Natural killer cell (primary cell): ENCODE results near the gene CHKA. TPM values are rescaled to one million over a fixed set of nuclear protein-coding genes. Genes with fewer than 3 reads are reported as not detected.
A peak's percentile ranks its signal among the peaks of the same experiment; 100 is the strongest.
"Not testable (repeated sequence)": the region's sequence is repeated elsewhere in the genome, so short reads cannot be mapped to it uniquely, and the experiment has no call there.

Experiments used
- ATAC-seq, 3 donors: fragments of 150-1000 bp in 2 of 3; fragments of 200-7000 bp in 1 of 3; cut with Tn5 transposase; 1 replicate in 1 of 3; 2 replicates in 2 of 3; pipeline ENCODE4 v1.10.0; 2021; ENCODE audit warnings: mild to moderate bottlenecking in 2 of 3, moderate library complexity in 2 of 3
- DNase-seq, 2 donors: peaks; one replicate each; pipeline versions ENCODE4 v3.0.0 to v3.0.0-alpha.2; 2013 to 2021; ENCODE audit warnings: mixed read lengths in 1 of 2
- H3K27ac ChIP-seq: one replicate; pipeline ENCODE4 v1.5.1; 2013; ENCODE audit warnings: mild to moderate bottlenecking, low read length
- H3K27me3 ChIP-seq: one replicate; pipeline ENCODE4 v1.6.1; 2013; ENCODE audit warnings: low read length; ENCODE audit not compliant: control insufficient read depth, insufficient read depth
- H3K36me3 ChIP-seq: one replicate; pipeline ENCODE4 v1.6.1; 2013; ENCODE audit warnings: low read length; ENCODE audit not compliant: control insufficient read depth, insufficient read depth
- H3K4me1 ChIP-seq: one replicate; pipeline ENCODE4 v1.6.1; 2013; ENCODE audit warnings: low read length; ENCODE audit not compliant: control insufficient read depth, insufficient read depth
- H3K4me3 ChIP-seq: one replicate; pipeline ENCODE4 v1.5.1; 2013; ENCODE audit warnings: low read length
- H3K9me3 ChIP-seq: one replicate; pipeline ENCODE4 v1.6.1; 2013; ENCODE audit warnings: low read length; ENCODE audit not compliant: control insufficient read depth, insufficient read depth
- H3K27ac Mint-ChIP-seq, 2 donors: one replicate each; pipeline ENCODE4 v1.8.0; 2022; ENCODE audit warnings: mild to moderate bottlenecking in 2 of 2, mixed read lengths in 2 of 2, moderate library complexity in 1 of 2
- H3K27me3 Mint-ChIP-seq, 2 donors: one replicate each; pipeline ENCODE4 v1.8.0; 2022; ENCODE audit warnings: low read depth in 2 of 2, mixed read lengths in 2 of 2
- H3K36me3 Mint-ChIP-seq: one replicate; pipeline ENCODE4 v1.8.0; 2022; ENCODE audit warnings: mixed read lengths
- H3K4me1 Mint-ChIP-seq, 2 donors: one replicate each; pipeline ENCODE4 v1.8.0; 2022; ENCODE audit warnings: mixed read lengths in 2 of 2
- H3K4me3 Mint-ChIP-seq: one replicate; pipeline ENCODE4 v1.8.0; 2022; ENCODE audit warnings: mild to moderate bottlenecking, moderate library complexity, mixed read lengths
- H3K9me3 Mint-ChIP-seq, 2 donors: one replicate each; pipeline ENCODE4 v1.8.0; 2022; ENCODE audit warnings: mixed read lengths in 2 of 2
- CTCF ChIP-seq: fragments of 200-600 bp; IDR thresholded peaks from one replicate; pipeline ENCODE4 v1.8.0; 2022; ENCODE audit warnings: antibody characterized with exemption
- WGBS: methylation state at CpG from one replicate; pipeline ENCODE4 v1.1.7; 2013; ENCODE audit warnings: missing lambda C conversion rate; ENCODE audit not compliant: insufficient coverage; 5-methylcytosine and 5-hydroxymethylcytosine counted together
- intact Hi-C: fragments of 100-400 bp; cut with micrococcal nuclease; formaldehyde crosslinking; loops from one replicate; pipeline ENCODE4 v1.14.2; 2022
- total RNA-seq, 4 donors: library from RNA; stranded (reverse); fragments of 120-200 nt in 1 of 4; gene quantifications; one replicate each; pipeline versions ENCODE4 v1.2.3 to v1.2.4, GENCODE V29; 2013 to 2022

CHKA gene
- total RNA-seq, 3 donors from 2014 or later (not counting 1 experiment from before 2014, with no cell fraction given) = 15.8 to 24.6 (median 24.4) TPM

DNA sequence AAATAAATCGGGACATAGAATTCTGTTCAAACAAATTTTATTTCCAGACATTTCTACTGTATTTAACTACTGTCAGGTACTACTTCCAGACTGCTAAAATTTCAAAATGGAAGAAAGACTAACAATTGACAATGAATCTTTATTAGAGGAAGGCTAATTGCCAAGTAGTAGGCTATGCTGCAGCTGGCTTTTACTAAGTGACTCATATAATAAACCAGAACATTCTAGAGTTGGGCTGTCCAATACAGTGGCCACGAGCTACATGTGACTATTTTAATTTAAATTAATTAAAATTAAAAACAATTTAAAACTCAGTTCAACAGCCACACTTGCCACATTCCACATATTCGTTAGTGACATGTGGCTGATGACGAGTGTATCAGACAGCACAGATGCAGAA is 27.6 kb downstream of the CHKA start:
- Mint-ChIP-seq H3K9me3 (no peaks in the 10 kb centered on the region), H3K4me3 (no peak overlapping the region), H3K27ac (no peak overlapping the region), H3K36me3 (no peaks in the 10 kb centered on the region), H3K4me1 (peaks cover 14 to 21% of the 10 kb centered on the region in 2 donors), H3K27me3 (no peaks in the 10 kb centered on the region)
- H3K27me3 ChIP-seq = no peaks in the 10 kb centered on the region
- intact Hi-C loops = no loop called here
- no peaks in the 10 kb centered on the region for H3K4me1 ChIP-seq
- TF ChIP-seq CTCF = no peak
- H3K9me3 ChIP-seq = no peaks in the 10 kb centered on the region
- H3K4me3 ChIP-seq = no peak overlapping the region
- no peaks in the 10 kb centered on the region for H3K36me3 ChIP-seq
- WGBS = 100% methylated on average over 3 of the region's 4 CpGs
- ATAC-seq = no peak
- no peak for DNase-seq
- no peak overlapping the region for H3K27ac ChIP-seq

DNA sequence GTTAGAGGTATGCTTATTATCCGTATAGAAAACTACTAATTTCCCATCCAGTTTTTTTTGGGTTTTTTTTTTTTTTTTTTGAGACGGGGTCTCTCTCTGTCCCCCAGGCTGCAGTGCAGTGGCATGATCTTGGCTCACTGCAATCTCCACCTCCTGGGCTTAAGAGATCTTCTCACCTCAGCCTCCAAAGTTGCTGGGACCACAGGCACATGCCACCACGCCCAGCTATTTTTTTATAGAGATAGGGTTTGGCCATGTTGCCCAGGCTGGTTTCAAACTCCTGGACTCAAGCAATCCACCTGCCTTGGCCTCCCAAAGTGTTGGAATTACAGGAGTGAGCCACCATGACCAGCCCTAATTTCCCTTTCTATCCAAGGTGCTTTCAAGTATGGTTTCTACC is 28.2 kb downstream of the CHKA start:
- H3K36me3 Mint-ChIP-seq, H3K27me3 ChIP-seq, H3K4me3 ChIP-seq, intact Hi-C loops, ATAC-seq, H3K9me3 Mint-ChIP-seq, H3K9me3 ChIP-seq, H3K4me3 Mint-ChIP-seq, H3K27me3 Mint-ChIP-seq, H3K4me1 ChIP-seq, H3K27ac Mint-ChIP-seq, H3K27ac ChIP-seq, DNase-seq, H3K36me3 ChIP-seq: not testable (repeated sequence)
- WGBS = 95% methylated on average over 3 of the region's 3 CpGs
- peaks cover 14 to 21% of the 10 kb centered on the region in 2 donors for H3K4me1 Mint-ChIP-seq

- Mint-ChIP-seq H3K4me3 (no peak overlapping the region), H3K9me3 (no peaks in the 10 kb centered on the region), H3K4me1 (peaks cover 14 to 21% of the 10 kb centered on the region in 2 donors), H3K27me3 (no peaks in the 10 kb centered on the region), H3K27ac (no peak overlapping the region), H3K36me3 (no peaks in the 10 kb centered on the region)
- ATAC-seq (no peak), DNase-seq (no peak)
- Histone ChIP-seq H3K27me3 (no peaks in the 10 kb centered on the region), H3K27ac (no peak overlapping the region), H3K9me3 (no peaks in the 10 kb centered on the region), H3K36me3 (no peaks in the 10 kb centered on the region), H3K4me3 (no peak overlapping the region), H3K4me1 (no peaks in the 10 kb centered on the region)
- intact Hi-C loops = no loop called here
- no peak for TF ChIP-seq CTCF
- WGBS = 98% methylated on average over 2 of the region's 2 CpGs
These were observed 28.8 kb downstream of the CHKA start for GRCh38 chr11:68092411-68092810.

- TF ChIP-seq CTCF = no peak
- H3K4me3 Mint-ChIP-seq = peak overlapping the region; percentile 66
- ATAC-seq (peak; percentile 89 to 99 (median 91)), DNase-seq (no peak)
- peak overlapping the region; percentile 78 to 80 for H3K27ac Mint-ChIP-seq
- intact Hi-C loops = no loop called here
- peaks cover 14 to 21% of the 10 kb centered on the region in 2 donors for H3K4me1 Mint-ChIP-seq
- H3K36me3 ChIP-seq = no peaks in the 10 kb centered on the region
- no peaks in the 10 kb centered on the region for H3K9me3 ChIP-seq
- H3K4me1 ChIP-seq = no peaks in the 10 kb centered on the region
- H3K27ac ChIP-seq = peak overlapping the region; percentile 26
- WGBS = 22% methylated on average over 6 of the region's 6 CpGs
- no peaks in the 10 kb centered on the region for H3K9me3 Mint-ChIP-seq
- no peak overlapping the region for H3K4me3 ChIP-seq
- no peaks in the 10 kb centered on the region for H3K27me3 ChIP-seq
- no peaks in the 10 kb centered on the region for H3K36me3 Mint-ChIP-seq
- no peaks in the 10 kb centered on the region for H3K27me3 Mint-ChIP-seq
These were observed 30.5 kb downstream of the CHKA start for GRCh38 chr11:68090706-68091105.
